Fibroblast of peridontal ligament (primary cell): ENCODE measurements around the gene MOBP.
"Not testable (repeated sequence)": the region's sequence is repeated elsewhere in the genome, so short reads cannot be mapped to it uniquely, and the experiment has no call there.

Source experiments
- DNase-seq: peaks from one replicate; pipeline ENCODE4 v3.0.0-alpha.2; 2010; ENCODE audit errors: extremely low read depth

Gene MOBP

GRCh38 chr3:39449796-39450195 lies 17.7 kb upstream of the MOBP start:
- no peak for DNase-seq

GRCh38 chr3:39453134-39453533 lies 14.3 kb upstream of the MOBP start:
- DNase-seq = no peak

GRCh38 chr3:39453872-39454271 lies 13.6 kb upstream of the MOBP start:
- DNase-seq = not testable (repeated sequence)

GRCh38 chr3:39454591-39455217 lies 12.8 kb upstream of the MOBP start:
- DNase-seq = no peak

GRCh38 chr3:39456159-39456558 lies 11.3 kb upstream of the MOBP start:
- no peak for DNase-seq

GRCh38 chr3:39457361-39457760 lies 10.1 kb upstream of the MOBP start:
- no peak for DNase-seq

GRCh38 chr3:39458579-39458978 lies 8.9 kb upstream of the MOBP start:
- not testable (repeated sequence) for DNase-seq

GRCh38 chr3:39460677-39461076 lies 6.8 kb upstream of the MOBP start:
- peak; percentile 5 for DNase-seq

- DNase-seq = no peak
These were observed 4.2 kb upstream of the MOBP start for GRCh38 chr3:39463269-39463668.

- no peak for DNase-seq
These were observed 492 bp upstream of the MOBP start for GRCh38 chr3:39466988-39467387.

- no peak for DNase-seq
These were observed 592 bp downstream of the MOBP start for GRCh38 chr3:39468108-39468436.

GRCh38 chr3:39469258-39469657 lies 1.8 kb downstream of the MOBP start:
- DNase-seq = no peak

GRCh38 chr3:39469945-39470344 lies 2.5 kb downstream of the MOBP start:
- no peak for DNase-seq

GRCh38 chr3:39471652-39472051 lies 4.2 kb downstream of the MOBP start:
- no peak for DNase-seq

- DNase-seq = no peak
These were observed 6.1 kb downstream of the MOBP start for GRCh38 chr3:39473452-39474125.

- peak; percentile 43 for DNase-seq
These were observed 6.6 kb downstream of the MOBP start for GRCh38 chr3:39474126-39474515.

GRCh38 chr3:39476783-39477182 lies 9.3 kb downstream of the MOBP start:
- DNase-seq = no peak

- no peak for DNase-seq
These were observed 10.7 kb downstream of the MOBP start for GRCh38 chr3:39478226-39478625.

- DNase-seq = no peak
These were observed 12.4 kb downstream of the MOBP start for GRCh38 chr3:39479701-39480414.

GRCh38 chr3:39485547-39485946 lies 18.1 kb downstream of the MOBP start:
- DNase-seq = no peak

GRCh38 chr3:39491014-39491413 lies 23.5 kb downstream of the MOBP start:
- DNase-seq = no peak

- DNase-seq = no peak
These were observed 24.4 kb downstream of the MOBP start for GRCh38 chr3:39491733-39492350.

GRCh38 chr3:39494781-39495180 lies 27.3 kb downstream of the MOBP start:
- DNase-seq = no peak
